Superior temporal gyrus (tissue), 1 donor: ENCODE measurements around the gene PIK3R1.

Source experiments
- DNase-seq: peaks from one replicate; pipeline ENCODE4 v3.0.0-alpha.2; 2016; ENCODE audit errors: extremely low spot score

PIK3R1 gene

GRCh38 chr5:68251804-68252522, 36.4 kb downstream of the PIK3R1 start:
- DNase-seq, result no peak

GRCh38 chr5:68252673-68253623, 37.4 kb downstream of the PIK3R1 start:
- peak; percentile 91 for DNase-seq

DNA sequence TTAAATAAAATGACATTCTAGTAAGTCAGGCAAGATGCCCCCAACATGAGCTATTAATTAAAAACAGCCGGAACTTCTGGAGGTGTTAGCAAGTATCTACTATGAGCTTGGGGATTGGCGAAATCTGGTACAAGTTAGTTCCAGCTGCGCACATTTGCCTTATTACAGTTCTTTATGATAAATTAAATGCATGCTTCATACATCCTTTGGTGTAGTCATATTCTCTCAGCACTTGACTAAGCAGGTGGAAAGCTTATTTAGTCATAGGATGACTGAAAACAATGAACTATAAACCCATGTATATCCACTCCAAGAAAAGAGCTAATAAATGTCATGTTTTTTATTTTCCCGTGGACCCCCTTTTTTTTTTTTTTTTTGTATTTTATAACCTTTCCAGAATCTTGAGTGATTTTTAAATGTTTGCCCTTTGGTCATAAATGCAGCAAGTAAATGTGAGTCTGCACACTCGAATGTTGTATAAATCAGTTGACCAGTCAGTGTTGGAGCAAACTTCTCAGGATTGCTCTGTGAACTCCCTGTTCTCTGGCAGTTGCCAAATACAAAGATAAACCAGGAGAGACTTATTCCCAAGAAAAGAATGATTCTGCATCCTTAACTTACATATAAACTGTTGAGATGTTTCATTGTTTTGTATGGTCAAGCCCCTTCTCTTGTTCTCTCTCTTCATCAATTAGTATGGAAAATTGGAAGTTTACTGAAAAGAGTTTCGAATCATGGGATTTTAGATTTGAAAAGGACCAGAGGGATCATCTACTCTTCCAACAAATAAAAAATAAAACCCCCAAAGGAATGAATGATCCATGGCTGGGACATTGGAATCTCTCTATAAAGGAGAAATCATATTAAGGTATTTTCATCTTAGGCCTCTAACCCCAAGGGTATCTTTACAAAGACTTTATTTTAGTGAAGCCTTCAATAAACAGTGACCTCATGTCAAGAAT, 38.3 kb downstream of the PIK3R1 start:
- DNase-seq, result peak; percentile 46

- DNase-seq, result peak; percentile 37
Observed at GRCh38 chr5:68254810-68255209, 39.3 kb downstream of the PIK3R1 start.

- peak; percentile 52 for DNase-seq
Observed at GRCh38 chr5:68255305-68256120, 40.0 kb downstream of the PIK3R1 start.

DNA sequence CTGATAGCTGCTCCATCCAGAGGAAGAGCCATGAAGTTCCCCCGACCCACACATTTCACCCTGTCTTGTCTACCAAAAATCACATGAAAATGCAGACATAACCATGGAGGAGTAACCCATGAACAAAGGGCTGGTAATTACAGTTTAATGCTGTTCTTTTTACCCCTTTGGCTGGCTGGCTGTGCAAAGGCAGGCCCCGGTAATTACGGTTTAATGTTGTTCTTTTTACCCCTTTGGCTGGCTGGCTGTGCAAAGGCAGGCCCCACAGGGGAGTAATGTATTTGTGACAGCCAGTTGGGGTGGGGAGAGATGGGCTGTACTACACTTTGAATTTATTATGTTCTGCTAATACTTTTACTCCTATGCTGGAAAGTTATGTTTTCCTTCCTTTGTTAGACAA, 41.7 kb downstream of the PIK3R1 start:
- no peak for DNase-seq

DNA sequence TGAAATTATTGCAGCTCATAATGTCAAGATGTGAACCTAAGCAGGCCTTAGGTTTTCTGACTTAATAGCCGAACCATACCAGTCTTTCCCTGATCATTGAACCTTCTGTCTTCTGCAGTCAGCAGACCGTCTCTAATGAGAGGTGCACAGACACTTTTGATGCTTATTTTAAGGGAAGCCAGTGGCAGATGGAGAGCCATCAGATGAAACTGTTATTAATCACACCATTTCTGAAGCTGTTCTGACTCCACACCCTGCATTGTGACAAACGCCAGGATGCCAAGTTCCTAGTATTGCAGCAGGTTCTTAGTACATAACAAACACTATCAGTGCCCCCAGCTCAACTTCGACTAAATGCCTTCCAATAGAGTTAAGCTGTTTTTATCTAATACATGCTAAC, 43.0 kb downstream of the PIK3R1 start:
- DNase-seq, result no peak

- no peak for DNase-seq
Observed at GRCh38 chr5:68259700-68260099, 44.1 kb downstream of the PIK3R1 start.

DNA sequence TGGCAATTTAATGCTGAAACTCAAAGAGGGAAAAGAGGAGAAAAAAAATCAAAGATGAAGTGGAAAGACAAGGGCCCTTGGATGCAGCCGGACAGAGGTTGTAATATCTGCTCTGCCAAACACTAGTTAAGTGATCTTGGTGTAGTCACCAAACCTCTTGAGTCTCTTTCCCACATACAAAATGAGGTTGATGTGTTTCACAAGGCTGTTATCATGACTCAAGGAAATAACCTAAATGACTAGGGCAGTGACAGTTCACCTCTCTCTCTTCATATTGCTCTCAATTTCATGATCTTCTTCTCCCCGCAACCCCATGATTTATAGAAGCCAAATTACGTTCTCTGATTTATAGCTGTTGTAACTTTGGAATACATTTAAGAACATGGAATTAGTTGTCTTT, 44.9 kb downstream of the PIK3R1 start:
- no peak for DNase-seq

GRCh38 chr5:68261169-68261568, 45.6 kb downstream of the PIK3R1 start:
- DNase-seq, result no peak

DNA sequence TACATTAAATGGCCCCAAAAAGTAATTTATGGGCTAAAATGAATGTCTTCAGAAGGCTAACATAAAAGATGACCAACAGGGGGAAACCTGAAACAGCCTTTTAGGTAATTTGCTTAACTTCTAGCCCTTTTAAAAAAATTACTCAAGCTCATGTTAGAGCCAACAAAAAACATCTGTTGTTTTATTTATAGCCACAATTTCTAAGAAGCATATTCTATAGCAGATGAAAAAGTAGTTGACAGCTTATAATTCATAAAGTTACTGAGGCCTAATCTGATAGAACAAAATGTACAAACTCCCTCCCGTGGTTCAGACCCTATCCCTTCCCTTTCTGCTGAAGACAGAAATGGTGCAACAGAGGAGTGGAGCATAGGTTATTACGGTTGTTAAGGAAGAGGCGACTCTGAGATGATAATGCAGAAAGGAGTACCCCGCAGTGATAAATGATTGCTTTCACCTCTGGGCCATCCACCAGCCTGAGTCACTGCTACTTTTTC, 46.1 kb downstream of the PIK3R1 start:
- peak; percentile 35 for DNase-seq

GRCh38 chr5:68264024-68264956, 48.7 kb downstream of the PIK3R1 start:
- DNase-seq, result no peak

GRCh38 chr5:68265347-68265746, 49.8 kb downstream of the PIK3R1 start:
- DNase-seq, result no peak

DNA sequence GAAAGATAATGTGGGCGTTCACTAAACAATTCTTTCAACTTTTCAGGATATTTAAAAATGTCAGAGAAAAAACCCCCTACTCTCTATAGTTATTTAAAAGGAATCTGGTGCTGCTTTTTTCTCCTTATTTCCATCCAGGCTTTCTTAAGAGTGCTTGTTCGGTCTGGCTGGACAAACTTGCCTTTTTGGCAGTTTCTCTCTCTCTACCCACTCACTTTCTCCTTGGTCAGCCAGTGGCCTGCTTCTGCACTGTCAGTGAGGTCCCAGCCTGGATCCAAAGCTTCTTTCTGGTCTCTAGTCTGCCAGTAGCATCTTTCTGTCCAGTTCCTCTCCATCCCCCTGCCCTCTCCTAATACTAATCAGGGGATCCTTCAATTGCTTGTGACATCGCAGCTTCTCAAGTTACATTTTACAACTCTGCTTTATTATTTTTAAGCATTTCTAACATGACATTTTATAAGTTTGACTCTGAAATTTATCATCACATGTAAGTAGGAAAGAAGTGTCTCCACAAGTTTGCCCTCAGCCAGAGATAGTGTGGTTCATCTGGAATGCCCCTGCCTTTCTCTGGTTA, 50.4 kb downstream of the PIK3R1 start:
- DNase-seq, result no peak

GRCh38 chr5:68266457-68266856, 50.9 kb downstream of the PIK3R1 start:
- no peak for DNase-seq

DNA sequence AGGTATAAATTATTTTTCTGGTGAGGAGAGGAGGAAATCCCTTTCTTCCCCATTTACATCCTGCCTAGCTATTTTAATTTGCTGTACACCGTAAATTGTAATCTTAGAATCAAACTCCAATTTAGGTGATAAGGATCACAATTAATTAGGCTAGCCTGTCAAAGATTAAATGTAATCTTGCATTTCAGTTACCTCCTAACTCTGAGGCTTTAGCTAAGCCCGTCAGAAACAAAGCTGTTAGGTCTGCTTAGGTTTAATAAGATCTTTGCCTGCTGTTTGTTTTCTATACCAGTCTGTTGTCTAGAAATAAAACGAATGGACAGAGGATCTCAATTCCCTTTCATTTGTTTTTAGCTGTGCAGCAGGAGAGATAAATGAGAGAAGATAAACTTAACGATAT, 51.5 kb downstream of the PIK3R1 start:
- peak; percentile 38 for DNase-seq

- DNase-seq, result no peak
Observed at GRCh38 chr5:68268101-68268851, 52.7 kb downstream of the PIK3R1 start.

DNA sequence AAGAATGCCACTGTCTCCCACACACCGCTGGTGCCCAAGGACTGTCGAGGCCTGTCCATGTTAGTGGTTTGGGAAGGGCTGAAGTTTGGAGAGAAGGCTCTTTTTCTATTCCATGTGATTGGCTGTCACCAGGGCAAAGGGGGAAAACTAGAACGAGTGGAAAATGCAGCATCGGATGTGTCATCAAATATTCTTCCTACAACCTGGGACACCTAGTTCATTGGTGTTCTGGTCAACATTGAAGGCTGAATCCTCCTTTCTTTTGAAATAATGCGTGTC, 53.2 kb downstream of the PIK3R1 start:
- DNase-seq, result no peak

GRCh38 chr5:68269820-68270219, 54.3 kb downstream of the PIK3R1 start:
- peak; percentile 26 for DNase-seq
